ENCODE results near the gene CAND1. TPM values are rescaled to one million over a fixed set of nuclear protein-coding genes. Genes with fewer than 3 reads are reported as not detected.

CAND1 gene
- total and polyA plus RNA-seq, 9 of the 15 experiments (the other 6 are each of a cell fraction or from before 2014, with no cell fraction given), result 24.0 to 167 (median 77.5) TPM

GRCh38 chr12:67275380-67275913 is 6.3 kb downstream of the CAND1 start:
- ChIA-PET CTCF (ENCODE audit: low intra/inter-chr PET ratio) (no interaction called here), POLR2A (interaction anchor here (1.1 kb wide), 1 partner anchor 23 kb away, joined by 3 read pairs; no protein-coding TSS in a partner anchor)
- H2AFZ ChIP-seq (ENCODE audit: low read depth, low read length), result no peak overlapping the region
- H3K4me2 ChIP-seq (ENCODE audit: insufficient read depth, low read length), result no peak overlapping the region
- peaks cover 34% of the 10 kb centered on the region for H3K36me3 ChIP-seq (ENCODE audit: control insufficient read depth, insufficient read depth, low read length)
- BruUV-seq (replicated peaks), result no TSS peak
- no peaks in the 10 kb centered on the region for H3K9me1 ChIP-seq (ENCODE audit: control insufficient read depth, insufficient read depth, low read length)
- H3K4me1 ChIP-seq (replicated peaks in 1 of 2; ENCODE audit: control insufficient read depth in 2 of 2, insufficient read depth in 2 of 2, low read length in 2 of 2), result peaks cover 7 to 16% of the 10 kb centered on the region in 2 experiments
- DNase-seq (ENCODE audit: extremely low read depth in 1 of 4, low spot score in 3 of 4) (no peak), ATAC-seq (no peak), FAIRE-seq (no peak)
- H3K27me3 ChIP-seq (ENCODE audit: control insufficient read depth in 2 of 2, insufficient read depth in 2 of 2, low read length in 2 of 2), result no peaks in the 10 kb centered on the region
- no peaks in the 10 kb centered on the region for H3K9me3 ChIP-seq (replicated peaks; ENCODE audit: control insufficient read depth, insufficient read depth, low read depth, low read length)
- peaks cover 22% of the 10 kb centered on the region; the same call in 1 of the 2 replicates for H4K20me1 ChIP-seq (replicated peaks; ENCODE audit: control insufficient read depth, insufficient read depth, low read length)
- H3K9ac ChIP-seq (ENCODE audit: insufficient read depth in 1 of 2, low read depth in 2 of 2, low read length in 2 of 2), result no peak overlapping the region
- H3K27ac ChIP-seq (ENCODE audit: extremely low read depth, low read depth, low read length), result no peak overlapping the region
- intact Hi-C loops (cut with micrococcal nuclease) (no loop called here), in situ Hi-C loops (cut with MboI) (no loop called here)
- no peak overlapping the region for H3K4me3 ChIP-seq
- 75% methylated on average over 6 of the region's 6 CpGs for WGBS (ENCODE audit: insufficient coverage, low coverage, missing lambda C conversion rate)
- H3K79me2 ChIP-seq (ENCODE audit: control insufficient read depth, insufficient read depth, low read length), result peaks cover 100% of the 10 kb centered on the region
- TF ChIP-seq, protein P1, sequence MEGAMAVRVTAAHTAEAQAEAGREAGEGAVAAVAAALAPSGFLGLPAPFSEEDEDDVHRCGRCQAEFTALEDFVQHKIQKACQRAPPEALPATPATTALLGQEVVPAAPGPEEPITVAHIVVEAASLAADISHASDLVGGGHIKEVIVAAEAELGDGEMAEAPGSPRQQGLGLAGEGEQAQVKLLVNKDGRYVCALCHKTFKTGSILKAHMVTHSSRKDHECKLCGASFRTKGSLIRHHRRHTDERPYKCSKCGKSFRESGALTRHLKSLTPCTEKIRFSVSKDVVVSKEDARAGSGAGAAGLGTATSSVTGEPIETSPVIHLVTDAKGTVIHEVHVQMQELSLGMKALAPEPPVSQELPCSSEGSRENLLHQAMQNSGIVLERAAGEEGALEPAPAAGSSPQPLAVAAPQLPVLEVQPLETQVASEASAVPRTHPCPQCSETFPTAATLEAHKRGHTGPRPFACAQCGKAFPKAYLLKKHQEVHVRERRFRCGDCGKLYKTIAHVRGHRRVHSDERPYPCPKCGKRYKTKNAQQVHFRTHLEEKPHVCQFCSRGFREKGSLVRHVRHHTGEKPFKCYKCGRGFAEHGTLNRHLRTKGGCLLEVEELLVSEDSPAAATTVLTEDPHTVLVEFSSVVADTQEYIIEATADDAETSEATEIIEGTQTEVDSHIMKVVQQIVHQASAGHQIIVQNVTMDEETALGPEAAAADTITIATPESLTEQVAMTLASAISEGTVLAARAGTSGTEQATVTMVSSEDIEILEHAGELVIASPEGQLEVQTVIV (CRISPR knock-in tag; IDR thresholded peaks at IDR 0.05; ENCODE audit: borderline replicate concordance), result no peak
- no peak for TF ChIP-seq TCF7 (IDR thresholded peaks at IDR 0.05; ENCODE audit: borderline replicate concordance)
- TF ChIP-seq, protein P2, sequence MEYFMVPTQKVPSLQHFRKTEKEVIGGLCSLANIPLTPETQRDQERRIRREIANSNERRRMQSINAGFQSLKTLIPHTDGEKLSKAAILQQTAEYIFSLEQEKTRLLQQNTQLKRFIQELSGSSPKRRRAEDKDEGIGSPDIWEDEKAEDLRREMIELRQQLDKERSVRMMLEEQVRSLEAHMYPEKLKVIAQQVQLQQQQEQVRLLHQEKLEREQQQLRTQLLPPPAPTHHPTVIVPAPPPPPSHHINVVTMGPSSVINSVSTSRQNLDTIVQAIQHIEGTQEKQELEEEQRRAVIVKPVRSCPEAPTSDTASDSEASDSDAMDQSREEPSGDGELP (CRISPR knock-in tag; IDR thresholded peaks at IDR 0.05; ENCODE audit: borderline replicate concordance), result no peak
- no peak for TF ChIP-seq HNRNPK (IDR thresholded peaks at IDR 0.05; ENCODE audit: low read depth, low read length, poor library complexity, severe bottlenecking)
- TF ChIP-seq, protein P3, sequence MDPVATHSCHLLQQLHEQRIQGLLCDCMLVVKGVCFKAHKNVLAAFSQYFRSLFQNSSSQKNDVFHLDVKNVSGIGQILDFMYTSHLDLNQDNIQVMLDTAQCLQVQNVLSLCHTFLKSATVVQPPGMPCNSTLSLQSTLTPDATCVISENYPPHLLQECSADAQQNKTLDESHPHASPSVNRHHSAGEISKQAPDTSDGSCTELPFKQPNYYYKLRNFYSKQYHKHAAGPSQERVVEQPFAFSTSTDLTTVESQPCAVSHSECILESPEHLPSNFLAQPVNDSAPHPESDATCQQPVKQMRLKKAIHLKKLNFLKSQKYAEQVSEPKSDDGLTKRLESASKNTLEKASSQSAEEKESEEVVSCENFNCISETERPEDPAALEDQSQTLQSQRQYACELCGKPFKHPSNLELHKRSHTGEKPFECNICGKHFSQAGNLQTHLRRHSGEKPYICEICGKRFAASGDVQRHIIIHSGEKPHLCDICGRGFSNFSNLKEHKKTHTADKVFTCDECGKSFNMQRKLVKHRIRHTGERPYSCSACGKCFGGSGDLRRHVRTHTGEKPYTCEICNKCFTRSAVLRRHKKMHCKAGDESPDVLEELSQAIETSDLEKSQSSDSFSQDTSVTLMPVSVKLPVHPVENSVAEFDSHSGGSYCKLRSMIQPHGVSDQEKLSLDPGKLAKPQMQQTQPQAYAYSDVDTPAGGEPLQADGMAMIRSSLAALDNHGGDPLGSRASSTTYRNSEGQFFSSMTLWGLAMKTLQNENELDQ (CRISPR knock-in tag; IDR thresholded peaks at IDR 0.05; ENCODE audit: borderline replicate concordance), result no peak
- TF ChIP-seq ZNF140 (CRISPR knock-in tag; IDR thresholded peaks at IDR 0.05), result no peak
- no peak for TF ChIP-seq FOS (IDR thresholded peaks at IDR 0.05; ENCODE audit: extremely low read depth, insufficient read length)
- TF ChIP-seq ATF7 (IDR thresholded peaks at IDR 0.05), result no peak
- TF ChIP-seq C11orf30 (IDR thresholded peaks at IDR 0.05; ENCODE audit: low read depth), result no peak
- no peak for TF ChIP-seq GABPB1 (CRISPR knock-in tag; IDR thresholded peaks at IDR 0.05)
- TF ChIP-seq CBX5 (IDR thresholded peaks at IDR 0.05; ENCODE audit: borderline replicate concordance, low read depth), result no peak
- TF ChIP-seq UBTF (IDR thresholded peaks at IDR 0.05; ENCODE audit: borderline replicate concordance in 1 of 2, low read depth in 2 of 2, low read length in 2 of 2), result no peak

All from K562 (cell line).